Stomach (tissue), 9 donors: ENCODE data around the gene MFSD6. TPM values are rescaled to one million over a fixed set of nuclear protein-coding genes. Genes with fewer than 3 reads are reported as not detected.
A peak's percentile ranks its signal among the peaks of the same experiment; 100 is the strongest.

Experiments
- DNase-seq, 2 donors: peaks; one replicate each; pipeline versions ENCODE4 v3.0.0 to v3.0.0-alpha.2; 2013 to 2019
- H3K27ac ChIP-seq, 5 donors: fragments of 200-600 bp in 4 of 5; sonication (generic) in 4 of 5; one replicate each; pipeline ENCODE4 v1.5.1; 2013 to 2019; ENCODE audit warnings: mild to moderate bottlenecking in 1 of 5, moderate library complexity in 1 of 5
- H3K27me3 ChIP-seq, 3 donors: fragments of 200-600 bp; sonication (generic); one replicate each; pipeline ENCODE4 v1.5.1; 2017 to 2019; ENCODE audit warnings: mixed run types in 1 of 3
- H3K36me3 ChIP-seq, 4 donors: fragments of 200-600 bp; sonication (generic); 1 replicate in 3 of 4; 2 replicates in 1 of 4; pipeline ENCODE4 v1.5.1; 2016 to 2019
- H3K4me1 ChIP-seq, 4 donors: fragments of 200-600 bp; sonication (generic); one replicate each; pipeline ENCODE4 v1.5.1; 2016 to 2019
- H3K4me3 ChIP-seq, 4 donors: fragments of 200-600 bp; sonication (generic) in 3 of 4; one replicate each; pipeline ENCODE4 v1.5.1; 2016 to 2019; ENCODE audit warnings: mild to moderate bottlenecking in 1 of 4
- H3K9me3 ChIP-seq, 4 donors: fragments of 200-600 bp; sonication (generic); one replicate each; pipeline ENCODE4 v1.5.1; 2016 to 2019
- EP300 ChIP-seq: sonication (generic); formaldehyde crosslinking; IDR thresholded peaks from one replicate; pipeline ENCODE4 v1.6.1; 2017; ENCODE audit warnings: antibody characterized with exemption
- POLR2A ChIP-seq, 4 donors: fragments of 450-650 bp; IDR thresholded peaks; one replicate each; pipeline ENCODE4 v1.6.1; 2016; ENCODE audit warnings: antibody characterized with exemption in 4 of 4, control low read depth in 2 of 4, mild to moderate bottlenecking in 1 of 4, moderate library complexity in 1 of 4
- POLR2AphosphoS5 ChIP-seq, 3 donors: sonication (generic); formaldehyde crosslinking; IDR thresholded peaks; one replicate each; pipeline ENCODE4 v1.6.1; 2016; ENCODE audit warnings: antibody characterized with exemption in 3 of 3
- WGBS, 5 donors: extraction: QIAGEN DNeasy Blood & Tissue Kit in 3 of 5; methylation state at CpG; one replicate each; pipeline versions ENCODE4 v1.1.5 to v1.1.7; 2013 to 2018; 5-methylcytosine and 5-hydroxymethylcytosine counted together
- intact Hi-C: fragments of 100-400 bp; cut with DNase I; formaldehyde crosslinking; loops from one replicate; pipeline ENCODE4 v1.15.1; 2023; ENCODE audit warnings: low total_unique reads
- polyA plus RNA-seq, 3 donors: library from polyadenylated mRNA; stranded (reverse); fragments of 200-250 nt; gene quantifications; one replicate each; pipeline ENCODE4 v1.2.3, GENCODE V29; 2013
- total RNA-seq, 5 donors: library from RNA; depleted of rRNA; stranded (reverse); fragments of >200 nt; gene quantifications; one replicate each; pipeline versions ENCODE4 v1.1.0 to v1.2.3, GENCODE V29; 2014 to 2016
- TF ChIP-seq, protein P1 (sequence below), 7 experiments: fragments of 450-650 bp in 4 of 7; fragments of 200-600 bp in 3 of 7; sonication (generic) in 3 of 7; IDR thresholded peaks; one replicate each; pipeline ENCODE4 v1.5.1; 2016 to 2019; ENCODE audit warnings: antibody characterized with exemption in 7 of 7, control low read depth in 2 of 7, mild to moderate bottlenecking in 1 of 7
- donor health status: healthy with polysubstance abuse.
- donor health status: Bipolar disorder and iron deficiency.
- donor health status: healthy.

Gene MFSD6
- total and polyA plus RNA-seq, 8 donors, result 9.2 to 134 (median 37.2) TPM

DNA sequence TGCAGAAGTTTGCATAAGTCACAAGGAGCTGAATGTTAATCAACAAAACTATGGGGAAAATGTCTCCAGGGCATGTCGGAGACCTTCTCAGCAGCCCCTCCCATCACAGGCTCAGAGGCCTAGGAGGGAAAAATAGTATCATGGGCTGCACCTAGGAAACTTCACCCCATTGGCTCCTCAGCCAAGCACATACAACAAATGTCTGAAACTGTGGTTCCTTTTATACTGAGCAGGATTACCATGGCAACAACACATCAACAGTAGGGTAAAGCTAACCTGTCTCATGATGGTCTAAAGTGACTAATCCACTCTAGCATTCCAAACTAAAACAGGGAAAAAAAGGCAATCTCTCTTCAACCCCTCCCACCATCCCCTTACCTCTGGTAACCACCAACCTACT lies 129.6 kb downstream of the MFSD6 start:
- H3K4me1 ChIP-seq, result peaks cover 10 to 22% (median 17%) of the 10 kb centered on the region in 4 donors
- intact Hi-C loops, result loop anchor here (10.0 kb wide), 1 partner anchor 117 kb away; no protein-coding TSS in a partner anchor
- no peaks in the 10 kb centered on the region for H3K27me3 ChIP-seq
- DNase-seq, result peak in 1 of 2 donors; percentile 35
- no peak overlapping the region for H3K27ac ChIP-seq
- TF ChIP-seq, protein P1, sequence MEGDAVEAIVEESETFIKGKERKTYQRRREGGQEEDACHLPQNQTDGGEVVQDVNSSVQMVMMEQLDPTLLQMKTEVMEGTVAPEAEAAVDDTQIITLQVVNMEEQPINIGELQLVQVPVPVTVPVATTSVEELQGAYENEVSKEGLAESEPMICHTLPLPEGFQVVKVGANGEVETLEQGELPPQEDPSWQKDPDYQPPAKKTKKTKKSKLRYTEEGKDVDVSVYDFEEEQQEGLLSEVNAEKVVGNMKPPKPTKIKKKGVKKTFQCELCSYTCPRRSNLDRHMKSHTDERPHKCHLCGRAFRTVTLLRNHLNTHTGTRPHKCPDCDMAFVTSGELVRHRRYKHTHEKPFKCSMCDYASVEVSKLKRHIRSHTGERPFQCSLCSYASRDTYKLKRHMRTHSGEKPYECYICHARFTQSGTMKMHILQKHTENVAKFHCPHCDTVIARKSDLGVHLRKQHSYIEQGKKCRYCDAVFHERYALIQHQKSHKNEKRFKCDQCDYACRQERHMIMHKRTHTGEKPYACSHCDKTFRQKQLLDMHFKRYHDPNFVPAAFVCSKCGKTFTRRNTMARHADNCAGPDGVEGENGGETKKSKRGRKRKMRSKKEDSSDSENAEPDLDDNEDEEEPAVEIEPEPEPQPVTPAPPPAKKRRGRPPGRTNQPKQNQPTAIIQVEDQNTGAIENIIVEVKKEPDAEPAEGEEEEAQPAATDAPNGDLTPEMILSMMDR (IDR thresholded peaks at IDR 0.05), result no peak
- TF ChIP-seq POLR2AphosphoS5 (IDR thresholded peaks at IDR 0.05) (no peak), POLR2A (IDR thresholded peaks at IDR 0.05) (no peak), EP300 (no peak)
- H3K36me3 ChIP-seq, result peaks cover 0 to 3% (median 0%) of the 10 kb centered on the region in 4 donors
- no peak overlapping the region for H3K4me3 ChIP-seq
- peaks cover 0 to 53% (median 26%) of the 10 kb centered on the region in 4 donors for H3K9me3 ChIP-seq
- 83 to 100% (median 98%) methylated on average over 1 of the region's 1 CpG for WGBS, 5 donors

DNA sequence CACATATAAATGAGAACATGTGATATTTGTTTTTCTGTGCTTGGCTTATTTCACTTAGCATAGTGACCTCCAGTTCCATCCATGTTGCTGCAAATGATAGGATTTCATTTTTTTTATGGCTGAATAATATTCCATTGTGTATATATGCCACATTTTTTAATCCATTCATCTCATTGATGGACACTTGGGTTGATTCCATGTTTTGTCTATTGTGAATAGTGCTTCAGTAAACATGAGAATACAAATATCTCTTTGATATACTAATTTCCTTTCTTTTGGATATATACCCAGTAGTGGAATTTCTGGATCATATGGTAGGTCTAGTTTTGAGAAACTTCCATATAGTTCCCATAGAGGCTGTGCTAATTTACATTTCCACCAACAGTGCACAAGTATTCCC lies 130.0 kb downstream of the MFSD6 start:
- peaks cover 10 to 22% (median 16%) of the 10 kb centered on the region in 4 donors for H3K4me1 ChIP-seq
- H3K9me3 ChIP-seq, result peaks cover 0 to 53% (median 26%) of the 10 kb centered on the region in 4 donors
- no peak for TF ChIP-seq POLR2AphosphoS5 (IDR thresholded peaks at IDR 0.05)
- TF ChIP-seq, protein P1 (IDR thresholded peaks at IDR 0.05), result no peak
- no peak for TF ChIP-seq EP300
- no peak for TF ChIP-seq POLR2A (IDR thresholded peaks at IDR 0.05)
- no peak for DNase-seq
- H3K27me3 ChIP-seq, result no peaks in the 10 kb centered on the region
- H3K27ac ChIP-seq, result no peak overlapping the region
- intact Hi-C loops, result loop anchor here (10.0 kb wide), 1 partner anchor 117 kb away; no protein-coding TSS in a partner anchor
- peaks cover 0 to 3% (median 0%) of the 10 kb centered on the region in 4 donors for H3K36me3 ChIP-seq
- H3K4me3 ChIP-seq, result no peak overlapping the region

DNA sequence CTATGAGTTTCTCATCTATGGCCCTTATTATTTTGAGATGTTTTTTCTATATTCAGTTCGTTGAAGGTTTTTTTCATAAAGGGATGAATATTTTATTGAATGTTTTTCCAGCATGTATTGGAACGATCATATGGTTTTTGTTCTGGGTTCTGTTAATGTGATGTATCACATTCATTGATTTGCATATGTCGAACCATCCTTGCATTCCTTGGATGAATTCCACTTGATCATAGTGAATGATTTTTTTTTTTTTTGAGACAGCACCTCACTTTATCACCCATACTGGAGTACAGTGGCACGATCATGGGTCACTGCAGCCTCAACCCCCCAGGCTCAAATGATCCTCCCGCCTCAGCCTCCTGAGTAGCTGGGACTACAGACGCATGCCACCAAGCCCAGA lies 131.9 kb downstream of the MFSD6 start:
- DNase-seq, result peak in 1 of 2 donors; percentile 28
- H3K27ac ChIP-seq, result no peak overlapping the region
- peaks cover 0 to 14% (median 8%) of the 10 kb centered on the region in 4 donors for H3K4me1 ChIP-seq
- no peaks in the 10 kb centered on the region for H3K27me3 ChIP-seq
- intact Hi-C loops, result no loop called here
- peaks cover 0 to 3% (median 0%) of the 10 kb centered on the region in 4 donors for H3K36me3 ChIP-seq
- H3K9me3 ChIP-seq, result peaks cover 0 to 53% (median 26%) of the 10 kb centered on the region in 4 donors
- TF ChIP-seq POLR2AphosphoS5 (IDR thresholded peaks at IDR 0.05), result no peak
- no peak for TF ChIP-seq EP300
- TF ChIP-seq, protein P1 (IDR thresholded peaks at IDR 0.05), result no peak
- no peak for TF ChIP-seq POLR2A (IDR thresholded peaks at IDR 0.05)
- 88 to 98% (median 95%) methylated on average over 6 of the region's 6 CpGs for WGBS, 5 donors
- no peak overlapping the region for H3K4me3 ChIP-seq

DNA sequence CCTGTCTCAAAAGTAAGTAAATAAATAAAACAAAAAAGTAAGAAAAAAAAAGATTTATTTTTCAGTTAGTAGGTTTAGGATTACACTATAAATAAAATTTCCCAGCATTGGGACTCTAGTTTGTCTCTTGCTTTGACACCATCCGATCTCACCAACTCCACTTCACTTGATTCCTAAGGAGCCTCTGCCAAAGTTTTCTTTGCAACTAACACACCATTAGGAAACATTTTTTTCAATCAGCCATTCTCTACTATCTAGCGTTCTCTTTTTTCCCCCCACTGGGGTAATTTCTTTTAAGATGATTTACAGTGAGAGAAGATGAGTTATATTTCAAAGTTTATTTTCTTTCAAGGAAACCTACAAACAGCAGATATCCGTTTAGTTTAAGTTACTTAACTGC lies 136.9 kb downstream of the MFSD6 start:
- 59 to 70% (median 66%) methylated on average over 3 of the region's 3 CpGs for WGBS, 5 donors
- peak overlapping the region in 2 of 4 donors; percentile 5 to 9 for H3K4me3 ChIP-seq

More for the DNA sequence above, 136.9 kb downstream of the MFSD6 start:
- no peak for TF ChIP-seq POLR2A (IDR thresholded peaks at IDR 0.05)
- TF ChIP-seq, protein P1 (IDR thresholded peaks at IDR 0.05), result no peak
- TF ChIP-seq POLR2AphosphoS5 (IDR thresholded peaks at IDR 0.05), result no peak
- TF ChIP-seq EP300, result no peak
- Histone ChIP-seq H3K27me3 (no peaks in the 10 kb centered on the region), H3K9me3 (peaks cover 0 to 22% (median 14%) of the 10 kb centered on the region in 4 donors), H3K36me3 (peaks cover 0 to 3% (median 0%) of the 10 kb centered on the region in 4 donors), H3K4me1 (no peaks in the 10 kb centered on the region), H3K27ac (no peak overlapping the region)
- no peak for DNase-seq
- intact Hi-C loops, result no loop called here
